ENCODE data around the gene AK5. TPM values are rescaled to one million over a fixed set of nuclear protein-coding genes. Genes with fewer than 3 reads are reported as not detected.

The AK5 gene
- total and polyA plus RNA-seq, 11 donors, result 0.14 to 0.91 (median 0.40) TPM; not detected in 2

DNA sequence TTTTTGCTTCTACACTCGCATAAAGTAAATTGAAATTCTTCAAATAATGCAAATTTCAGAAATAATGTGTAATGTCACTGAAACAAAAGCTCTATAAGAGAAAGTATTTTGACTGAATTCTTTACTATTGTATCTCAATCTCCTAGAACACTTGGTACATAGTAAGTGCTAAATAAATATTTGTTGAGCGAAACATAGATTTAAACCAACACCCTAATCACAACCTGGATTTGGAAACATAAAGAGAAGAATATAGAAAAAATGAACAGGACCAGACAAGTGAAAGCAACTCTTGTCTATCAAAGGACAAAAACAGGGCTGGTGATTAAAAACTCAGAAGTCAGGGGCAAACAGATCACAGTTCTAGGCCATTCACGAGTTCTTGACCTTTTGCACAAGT, 74.3 kb downstream of the AK5 start:
- no peaks in the 10 kb centered on the region for H3K9me3 ChIP-seq
- no peak overlapping the region for H3K27ac ChIP-seq
- no peaks in the 10 kb centered on the region for H3K27me3 ChIP-seq
- no peaks in the 10 kb centered on the region for H3K36me3 ChIP-seq
- TF ChIP-seq, protein P1, sequence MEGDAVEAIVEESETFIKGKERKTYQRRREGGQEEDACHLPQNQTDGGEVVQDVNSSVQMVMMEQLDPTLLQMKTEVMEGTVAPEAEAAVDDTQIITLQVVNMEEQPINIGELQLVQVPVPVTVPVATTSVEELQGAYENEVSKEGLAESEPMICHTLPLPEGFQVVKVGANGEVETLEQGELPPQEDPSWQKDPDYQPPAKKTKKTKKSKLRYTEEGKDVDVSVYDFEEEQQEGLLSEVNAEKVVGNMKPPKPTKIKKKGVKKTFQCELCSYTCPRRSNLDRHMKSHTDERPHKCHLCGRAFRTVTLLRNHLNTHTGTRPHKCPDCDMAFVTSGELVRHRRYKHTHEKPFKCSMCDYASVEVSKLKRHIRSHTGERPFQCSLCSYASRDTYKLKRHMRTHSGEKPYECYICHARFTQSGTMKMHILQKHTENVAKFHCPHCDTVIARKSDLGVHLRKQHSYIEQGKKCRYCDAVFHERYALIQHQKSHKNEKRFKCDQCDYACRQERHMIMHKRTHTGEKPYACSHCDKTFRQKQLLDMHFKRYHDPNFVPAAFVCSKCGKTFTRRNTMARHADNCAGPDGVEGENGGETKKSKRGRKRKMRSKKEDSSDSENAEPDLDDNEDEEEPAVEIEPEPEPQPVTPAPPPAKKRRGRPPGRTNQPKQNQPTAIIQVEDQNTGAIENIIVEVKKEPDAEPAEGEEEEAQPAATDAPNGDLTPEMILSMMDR (IDR thresholded peaks at IDR 0.05), result no peak
- no peak for TF ChIP-seq POLR2A (IDR thresholded peaks at IDR 0.05)
- 81 to 85% (median 82%) methylated on average over 3 of the region's 3 CpGs for WGBS, 4 donors
- H3K4me1 ChIP-seq, result no peaks in the 10 kb centered on the region
- H3K4me3 ChIP-seq, result no peak overlapping the region
- DNase-seq, result no peak
- no peak for ATAC-seq
- intact Hi-C loops (cut with DNase I), result no loop called here

DNA sequence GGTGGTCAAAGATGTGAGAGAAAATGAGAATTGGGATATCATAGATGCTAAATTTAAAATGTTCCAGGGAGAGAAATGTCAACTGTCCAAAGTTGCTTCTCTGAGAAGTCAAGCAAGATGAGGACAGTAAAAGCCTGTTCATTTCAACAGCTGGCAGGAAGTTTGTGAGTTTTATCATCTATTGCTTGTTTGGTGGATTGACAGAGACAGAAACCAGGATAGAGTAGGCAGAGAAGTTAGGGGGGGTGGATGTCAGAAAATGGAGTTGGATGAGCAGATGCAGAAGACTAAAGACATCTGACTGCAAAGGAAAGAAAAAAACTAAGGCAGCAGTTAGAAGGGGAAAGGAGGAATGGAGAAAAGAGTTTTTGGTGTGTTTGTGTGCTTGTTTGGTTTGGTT, 78.4 kb downstream of the AK5 start:
- Histone ChIP-seq H3K27ac (no peak overlapping the region), H3K4me3 (no peak overlapping the region), H3K4me1 (no peaks in the 10 kb centered on the region), H3K36me3 (no peaks in the 10 kb centered on the region), H3K27me3 (no peaks in the 10 kb centered on the region), H3K9me3 (no peaks in the 10 kb centered on the region)
- TF ChIP-seq POLR2A (IDR thresholded peaks at IDR 0.05), result no peak
- TF ChIP-seq, protein P1 (IDR thresholded peaks at IDR 0.05), result no peak
- DNase-seq (no peak), ATAC-seq (no peak)
- intact Hi-C loops (cut with DNase I), result no loop called here

DNA sequence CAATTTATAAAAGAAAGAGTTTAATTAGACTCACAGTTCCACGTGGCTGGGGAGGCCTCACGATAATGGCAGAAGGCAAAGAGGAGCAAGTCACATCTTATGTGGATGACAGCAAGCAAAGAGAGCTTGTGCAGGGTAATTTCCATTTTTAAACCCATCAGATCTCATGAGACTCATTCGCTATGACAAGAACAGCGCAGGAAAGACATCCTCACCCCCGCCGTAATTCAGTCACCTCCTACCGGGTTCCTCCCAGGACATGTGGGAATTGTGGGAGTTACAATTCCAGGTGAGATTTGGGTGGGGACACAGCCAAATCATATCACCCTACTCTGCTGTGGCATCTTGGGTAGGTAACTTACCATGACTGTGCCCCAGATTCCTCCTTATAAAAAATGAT, 79.8 kb downstream of the AK5 start:
- H3K36me3 ChIP-seq, result no peaks in the 10 kb centered on the region
- H3K27me3 ChIP-seq, result no peaks in the 10 kb centered on the region
- H3K27ac ChIP-seq, result no peak overlapping the region
- DNase-seq, result no peak
- no peak for ATAC-seq
- WGBS, 4 donors, result 87 to 93% (median 88%) methylated on average over 7 of the region's 7 CpGs
- TF ChIP-seq, protein P1 (IDR thresholded peaks at IDR 0.05), result no peak
- TF ChIP-seq POLR2A (IDR thresholded peaks at IDR 0.05), result no peak
- no peaks in the 10 kb centered on the region for H3K9me3 ChIP-seq
- H3K4me3 ChIP-seq, result no peak overlapping the region
- intact Hi-C loops (cut with DNase I), result no loop called here
- H3K4me1 ChIP-seq, result no peaks in the 10 kb centered on the region

DNA sequence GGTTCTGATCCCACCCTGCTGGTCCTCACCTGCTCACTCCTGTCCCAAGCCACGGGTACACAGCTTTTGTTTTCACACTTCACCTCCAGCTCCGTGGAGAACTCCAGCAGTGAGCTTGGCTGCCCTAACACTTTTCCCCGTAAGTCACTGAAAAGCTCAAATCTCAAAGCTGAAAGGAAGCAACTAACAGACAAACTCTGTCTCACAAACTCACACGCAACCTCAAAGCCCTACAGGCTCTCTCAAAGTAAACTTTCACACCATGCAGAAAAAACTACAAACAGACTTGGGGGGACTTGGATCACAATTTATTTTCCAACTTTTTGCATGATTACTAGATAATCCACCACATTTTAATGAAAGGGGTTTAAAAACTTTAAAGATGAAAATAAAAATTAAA, 88.3 kb downstream of the AK5 start:
- ATAC-seq, result no peak

More for the DNA sequence above, 88.3 kb downstream of the AK5 start:
- Histone ChIP-seq H3K4me3 (no peak overlapping the region), H3K36me3 (no peaks in the 10 kb centered on the region), H3K9me3 (no peaks in the 10 kb centered on the region), H3K4me1 (no peaks in the 10 kb centered on the region), H3K27me3 (no peaks in the 10 kb centered on the region), H3K27ac (no peak overlapping the region)
- TF ChIP-seq, protein P1 (IDR thresholded peaks at IDR 0.05), result no peak
- no peak for TF ChIP-seq POLR2A (IDR thresholded peaks at IDR 0.05)
- intact Hi-C loops (cut with DNase I), result no loop called here
- 35 to 36% (median 35%) methylated on average over 4 of the region's 4 CpGs for WGBS, 4 donors
- no peak for DNase-seq
